ENCODE data around the gene FZR1.
"Not testable (repeated sequence)": the region's sequence is repeated elsewhere in the genome, so short reads cannot be mapped to it uniquely, and the experiment has no call there.

The FZR1 gene

GRCh38 chr19:3497757-3498520, 8.2 kb upstream of the FZR1 start:
- DNase-seq, result no peak

DNA sequence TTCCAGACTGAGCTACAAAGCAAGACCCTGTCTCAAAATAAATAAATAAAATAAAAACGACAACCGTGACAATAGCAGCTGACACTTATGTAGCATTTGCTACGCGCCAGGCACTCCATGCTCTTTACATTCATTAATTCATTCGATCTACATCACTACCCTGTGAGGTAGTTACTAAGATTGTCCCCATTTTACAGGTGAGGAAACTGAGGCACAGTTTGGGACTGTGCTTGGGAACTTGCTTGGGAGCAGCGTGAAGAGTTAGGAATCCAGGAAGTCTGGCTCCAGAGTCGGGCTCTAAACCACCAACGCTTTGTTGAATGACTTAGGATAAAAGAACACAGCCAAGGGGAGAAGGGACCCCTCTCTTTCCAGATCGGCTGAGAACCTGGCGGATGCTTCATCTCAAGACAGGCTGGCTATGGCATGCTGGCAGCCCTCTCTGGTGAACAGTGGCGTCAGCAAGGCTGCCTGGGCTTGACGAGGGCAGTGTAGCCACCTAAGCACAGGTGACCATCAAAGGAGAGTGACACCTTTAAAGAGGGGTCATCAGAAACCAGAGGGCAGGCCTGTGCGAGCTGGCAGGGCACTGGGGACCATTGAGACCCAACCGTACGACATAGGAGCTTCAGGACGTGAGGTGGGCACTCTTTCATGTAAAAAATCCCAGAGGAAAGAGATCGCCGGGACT, 6.2 kb upstream of the FZR1 start:
- DNase-seq, result no peak

GRCh38 chr19:3500429-3501101, 5.5 kb upstream of the FZR1 start, which contains the start of gene DOHH:
TSS of gene DOHH (minus strand) at chr19:3500674. CDS start at chr19:3496814, 3,860 bp downstream.
- peak; percentile 93 for DNase-seq

DNA sequence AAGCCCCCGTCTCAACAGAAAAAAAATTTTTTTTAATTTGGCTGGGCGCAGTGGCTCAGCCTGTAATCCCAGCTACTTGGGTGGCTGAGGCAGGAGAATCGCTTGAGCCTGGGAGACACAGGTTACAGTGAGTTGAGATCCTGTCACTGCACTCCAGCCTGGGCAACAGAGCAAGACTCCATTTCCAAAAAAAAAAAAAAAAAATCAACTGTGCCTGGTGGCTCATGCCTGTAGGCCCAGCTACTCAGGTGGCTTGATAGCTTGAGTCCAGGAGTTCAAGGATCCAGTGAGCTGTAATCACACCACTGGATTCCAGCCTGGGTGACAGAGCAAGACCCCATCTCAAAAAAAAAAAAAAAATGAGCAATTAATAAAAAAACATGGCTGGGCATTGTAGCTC, 4.3 kb upstream of the FZR1 start:
- no peak for DNase-seq

GRCh38 chr19:3503036-3503572, 3.0 kb upstream of the FZR1 start:
- DNase-seq, result no peak

DNA sequence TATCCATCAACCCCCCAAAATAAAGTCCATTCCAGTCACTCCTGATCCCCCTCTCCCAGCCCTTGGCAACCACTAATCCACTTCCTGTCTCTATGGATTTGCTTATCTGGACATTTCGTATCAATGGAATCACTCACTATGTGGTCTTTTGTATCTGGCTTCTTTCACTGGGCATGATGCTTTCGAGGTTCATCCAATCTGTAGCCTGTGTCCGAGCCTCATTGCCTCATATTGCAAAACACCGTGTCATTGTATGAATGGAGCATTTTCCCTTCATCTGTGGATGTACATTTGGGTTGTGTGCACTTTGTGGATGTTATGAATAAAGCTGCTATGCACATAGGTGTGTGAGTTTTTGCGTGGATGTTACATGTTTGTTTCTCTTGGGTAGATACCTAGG, 1.4 kb upstream of the FZR1 start:
- DNase-seq, result no peak

GRCh38 chr19:3506384-3507340, 551 bp downstream of the FZR1 start:
- DNase-seq, result peak; percentile 47

- peak; percentile 54 for DNase-seq
Observed at GRCh38 chr19:3507371-3508120, 1.4 kb downstream of the FZR1 start.

DNA sequence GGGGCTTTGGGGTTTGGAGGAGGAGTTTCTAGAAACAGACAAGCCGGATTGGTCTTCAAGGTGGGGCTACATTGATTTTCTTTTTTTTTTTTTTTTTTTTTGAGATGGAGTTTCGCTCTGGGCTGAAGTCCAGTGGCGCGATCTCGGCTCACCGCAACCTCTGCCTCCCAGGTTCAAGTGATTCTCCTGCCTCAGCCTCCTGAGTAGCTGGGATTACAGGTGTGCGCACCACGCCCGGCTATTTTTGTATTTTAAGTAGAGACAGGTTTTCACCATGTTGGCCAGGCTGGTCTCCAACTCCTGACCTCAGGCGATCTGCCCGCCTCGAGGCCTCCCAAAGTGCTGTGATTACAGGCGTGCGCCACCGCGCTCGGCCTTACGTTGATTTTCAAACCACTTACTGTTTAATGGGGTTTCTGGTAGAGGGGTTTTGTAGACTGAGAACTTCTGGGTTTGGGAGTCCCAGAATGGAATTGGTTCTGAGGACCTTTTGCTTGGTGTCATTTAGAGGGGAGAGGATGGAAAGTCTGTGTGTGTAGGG, 2.1 kb downstream of the FZR1 start:
- not testable (repeated sequence) for DNase-seq

GRCh38 chr19:3508771-3509535, 2.8 kb downstream of the FZR1 start:
- DNase-seq, result no peak

DNA sequence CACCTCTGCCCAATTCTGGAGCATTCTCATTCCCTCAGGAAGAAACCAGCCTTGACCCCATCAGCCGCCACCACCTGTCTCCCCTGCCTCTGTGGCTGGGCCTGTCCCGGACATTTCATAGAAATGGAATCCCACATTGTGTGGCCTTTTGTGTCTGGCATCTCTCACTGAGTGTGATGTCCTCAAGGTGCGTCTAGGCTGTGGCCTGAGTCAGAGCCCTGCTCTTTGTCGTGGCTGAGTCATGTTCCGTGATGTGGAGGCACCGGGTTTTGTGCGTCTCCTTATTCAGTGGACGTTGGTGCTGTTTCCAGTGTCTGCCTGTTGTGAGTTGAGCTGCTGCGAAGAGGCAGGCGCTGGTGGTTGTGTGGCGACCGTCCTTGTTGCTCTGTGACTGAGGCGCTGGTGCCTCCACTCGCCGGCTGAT, 3.5 kb downstream of the FZR1 start:
- DNase-seq, result no peak

DNA sequence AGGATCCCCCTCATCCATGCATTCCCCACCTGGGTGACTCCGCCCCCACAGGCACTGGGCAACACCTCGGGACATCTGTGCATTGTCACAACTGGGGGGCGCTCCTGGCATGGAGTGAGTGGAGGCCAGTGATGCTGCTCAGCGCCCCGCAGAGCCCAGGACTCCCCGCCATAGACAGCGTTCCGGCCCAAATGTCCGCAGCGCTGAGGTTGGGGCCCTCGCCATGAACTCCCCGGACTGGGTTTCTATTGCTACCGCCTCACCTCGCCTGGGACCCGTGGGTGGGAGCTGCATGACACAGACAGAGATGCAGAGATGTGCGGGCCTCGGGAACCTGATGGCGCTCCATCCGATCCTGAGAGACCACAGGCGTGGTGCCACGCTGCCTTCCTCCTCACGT, 4.6 kb downstream of the FZR1 start:
- DNase-seq, result no peak

GRCh38 chr19:3511506-3512251, 5.6 kb downstream of the FZR1 start:
- no peak for DNase-seq

DNA sequence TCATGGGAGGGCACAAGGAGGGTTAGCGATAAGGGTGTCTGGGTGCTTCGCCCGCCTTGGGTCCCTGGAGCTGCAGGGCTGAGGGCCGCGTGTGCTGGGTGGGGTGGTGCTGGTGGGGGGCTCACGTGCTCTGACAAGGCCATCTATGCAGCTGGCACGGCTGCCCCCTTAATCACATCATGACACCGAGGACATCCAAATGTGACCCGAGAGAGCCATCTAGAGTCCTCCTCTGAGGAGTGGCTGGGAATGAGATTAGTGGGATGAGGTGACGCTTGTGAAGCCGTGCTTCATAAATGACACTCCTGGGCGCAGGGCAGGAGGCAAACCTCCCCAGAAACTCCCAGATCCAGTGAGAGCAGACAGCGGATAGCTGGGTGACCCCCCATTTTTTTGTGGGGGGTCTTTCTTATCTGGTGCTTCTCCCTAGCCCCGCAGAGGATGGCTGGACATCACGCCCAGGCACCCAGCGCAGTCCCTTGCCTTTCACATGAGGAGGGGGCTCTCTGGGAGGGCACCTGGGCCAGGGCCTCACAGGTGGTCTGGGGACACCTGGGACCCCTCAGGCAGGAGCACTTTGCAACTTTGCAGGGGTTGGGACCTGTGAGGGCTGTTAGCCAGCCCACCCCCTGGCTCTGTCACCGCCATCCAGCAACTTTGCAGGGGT, 6.6 kb downstream of the FZR1 start:
- no peak for DNase-seq

DNA sequence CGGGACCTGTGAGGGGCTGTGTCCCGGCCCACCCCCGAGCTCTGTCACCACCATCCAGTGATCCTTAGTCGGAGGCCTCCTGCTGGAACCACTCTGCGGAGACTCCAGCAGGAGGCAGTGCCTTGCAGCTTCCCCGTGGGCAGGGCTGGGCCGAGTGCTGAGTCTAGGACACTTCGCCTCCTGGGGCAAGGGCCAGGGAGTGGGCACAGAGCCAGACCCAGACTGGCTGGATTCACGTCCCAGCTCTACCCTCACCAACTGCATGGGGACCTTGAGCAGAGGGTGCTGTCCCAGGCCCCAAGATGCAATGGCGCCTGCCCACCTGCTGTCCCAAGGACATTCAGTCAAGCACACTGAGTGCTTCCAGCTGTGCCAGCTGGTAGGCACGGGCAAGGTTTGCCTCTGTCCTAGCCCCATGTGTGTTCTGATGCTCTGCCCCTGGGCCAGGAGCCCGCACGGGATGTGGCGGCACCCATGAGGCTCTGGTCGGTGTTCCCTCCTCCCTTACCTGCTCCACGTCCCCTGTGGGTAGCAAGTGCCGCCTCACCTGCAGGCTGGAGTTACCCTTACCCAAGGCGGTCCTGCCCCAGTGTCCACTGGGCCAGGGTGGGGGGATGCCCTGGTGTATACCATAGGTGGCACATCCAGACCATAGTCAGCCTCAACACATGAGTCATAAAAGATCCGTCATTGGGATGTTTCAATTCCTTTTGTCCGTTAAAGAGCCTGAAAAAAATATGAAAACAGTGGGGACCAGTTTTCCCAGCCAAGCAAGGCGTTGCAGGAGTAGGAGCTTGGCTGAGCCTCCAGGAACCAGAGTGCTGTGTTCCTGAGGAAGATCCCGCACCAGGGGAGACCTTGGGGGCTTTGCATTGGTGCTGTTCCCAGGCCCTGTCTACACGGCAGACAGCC, 7.4 kb downstream of the FZR1 start:
- DNase-seq, result no peak

GRCh38 chr19:3514930-3515329, 8.8 kb downstream of the FZR1 start:
- no peak for DNase-seq

GRCh38 chr19:3515891-3516422, 9.8 kb downstream of the FZR1 start:
- DNase-seq, result no peak

Measured in activated CD8-positive, alpha-beta memory T cell treated with anti-CD3 and anti-CD28 coated beads, Interleukin-2, amount 50 U/mL, for 4 hours (primary cell).